ENCODE results near the gene CD247. TPM values are rescaled to one million over a fixed set of nuclear protein-coding genes. Genes with fewer than 3 reads are reported as not detected.

Gene CD247
- total RNA-seq, 1 experiment from 2014 or later = 0.97 TPM

DNA sequence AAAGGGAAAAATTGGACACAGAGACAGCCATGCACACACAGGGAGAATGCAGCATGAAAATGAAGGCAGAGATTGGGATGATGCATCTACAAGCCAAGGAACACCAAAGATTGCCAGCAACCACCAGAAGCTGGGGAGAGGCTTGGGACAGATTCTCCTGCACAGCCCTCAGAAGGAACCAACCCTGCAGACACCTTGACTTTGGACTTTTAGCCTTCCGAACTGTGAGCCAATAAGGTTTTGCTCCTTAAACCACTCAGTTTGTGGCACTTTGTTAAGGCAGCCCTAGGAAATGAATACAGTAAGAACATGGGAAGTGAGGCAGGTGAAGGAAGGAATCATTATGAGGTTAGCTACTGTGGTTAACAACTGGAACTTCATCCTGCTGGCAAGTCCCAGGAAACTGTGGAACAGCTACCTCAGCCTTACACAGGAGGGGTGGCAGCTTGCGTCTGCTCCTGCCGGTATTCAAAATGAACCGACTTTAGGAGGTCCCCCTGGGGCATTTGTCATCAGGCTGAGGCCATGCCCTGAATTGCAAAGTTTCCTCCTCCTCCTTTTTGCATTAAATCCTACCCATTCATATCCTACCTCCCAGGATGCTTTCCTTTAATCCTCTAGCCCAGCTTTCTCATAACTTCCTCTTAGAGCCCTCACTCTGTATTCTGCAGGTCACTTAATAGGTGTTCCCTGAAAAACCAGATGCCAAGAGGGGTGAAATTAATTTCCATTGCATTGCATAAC lies 15.4 kb downstream of the CD247 start:
- CTCF ChIA-PET = no interaction called here
- no peak for DNase-seq
- intact Hi-C loops (cut with micrococcal nuclease; ENCODE audit: unreplicated experiment) = no loop called here
- H3K9me3 Mint-ChIP-seq (ENCODE audit: low read depth, unreplicated experiment) = no peaks in the 10 kb centered on the region
- TF ChIP-seq, protein P1, sequence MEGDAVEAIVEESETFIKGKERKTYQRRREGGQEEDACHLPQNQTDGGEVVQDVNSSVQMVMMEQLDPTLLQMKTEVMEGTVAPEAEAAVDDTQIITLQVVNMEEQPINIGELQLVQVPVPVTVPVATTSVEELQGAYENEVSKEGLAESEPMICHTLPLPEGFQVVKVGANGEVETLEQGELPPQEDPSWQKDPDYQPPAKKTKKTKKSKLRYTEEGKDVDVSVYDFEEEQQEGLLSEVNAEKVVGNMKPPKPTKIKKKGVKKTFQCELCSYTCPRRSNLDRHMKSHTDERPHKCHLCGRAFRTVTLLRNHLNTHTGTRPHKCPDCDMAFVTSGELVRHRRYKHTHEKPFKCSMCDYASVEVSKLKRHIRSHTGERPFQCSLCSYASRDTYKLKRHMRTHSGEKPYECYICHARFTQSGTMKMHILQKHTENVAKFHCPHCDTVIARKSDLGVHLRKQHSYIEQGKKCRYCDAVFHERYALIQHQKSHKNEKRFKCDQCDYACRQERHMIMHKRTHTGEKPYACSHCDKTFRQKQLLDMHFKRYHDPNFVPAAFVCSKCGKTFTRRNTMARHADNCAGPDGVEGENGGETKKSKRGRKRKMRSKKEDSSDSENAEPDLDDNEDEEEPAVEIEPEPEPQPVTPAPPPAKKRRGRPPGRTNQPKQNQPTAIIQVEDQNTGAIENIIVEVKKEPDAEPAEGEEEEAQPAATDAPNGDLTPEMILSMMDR (IDR thresholded peaks at IDR 0.05; ENCODE audit: unreplicated experiment) = no peak
- H3K36me3 Mint-ChIP-seq (ENCODE audit: insufficient read depth, unreplicated experiment) = no peaks in the 10 kb centered on the region
- H3K4me1 Mint-ChIP-seq (ENCODE audit: low read depth, unreplicated experiment) = no peaks in the 10 kb centered on the region
- H3K27ac Mint-ChIP-seq (ENCODE audit: unreplicated experiment) = no peak overlapping the region
- H3K4me3 Mint-ChIP-seq (ENCODE audit: low read depth, unreplicated experiment) = no peak overlapping the region
- peaks cover 70% of the 10 kb centered on the region for H3K27me3 Mint-ChIP-seq (ENCODE audit: unreplicated experiment)
- BruUV-seq (replicated peaks) = no TSS peak

DNA sequence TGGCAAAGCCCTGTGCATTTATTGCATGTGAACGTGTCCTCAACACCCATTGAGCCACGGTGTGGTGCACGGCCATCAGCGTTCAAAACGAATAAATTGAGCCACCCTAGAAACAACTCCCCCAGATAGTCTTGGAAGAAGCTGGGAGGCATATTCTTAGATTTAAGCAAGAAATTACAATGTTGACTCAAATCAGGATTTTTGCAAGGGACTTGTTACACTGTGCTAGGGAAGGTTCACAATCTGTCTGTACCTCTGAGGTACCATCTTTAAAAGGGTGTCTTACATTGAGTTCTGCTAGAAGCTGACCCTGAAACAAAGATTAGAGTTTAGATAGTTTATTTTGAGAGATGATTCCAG lies 16.2 kb downstream of the CD247 start:
- Mint-ChIP-seq H3K27me3 (ENCODE audit: unreplicated experiment) (peaks cover 76% of the 10 kb centered on the region), H3K4me3 (ENCODE audit: low read depth, unreplicated experiment) (no peak overlapping the region), H3K4me1 (ENCODE audit: low read depth, unreplicated experiment) (no peaks in the 10 kb centered on the region), H3K36me3 (ENCODE audit: insufficient read depth, unreplicated experiment) (no peaks in the 10 kb centered on the region), H3K27ac (ENCODE audit: unreplicated experiment) (no peak overlapping the region), H3K9me3 (ENCODE audit: low read depth, unreplicated experiment) (no peaks in the 10 kb centered on the region)
- TF ChIP-seq, protein P1 (IDR thresholded peaks at IDR 0.05; ENCODE audit: unreplicated experiment) = no peak
- BruUV-seq (replicated peaks) = no TSS peak
- DNase-seq = no peak
- intact Hi-C loops (cut with micrococcal nuclease; ENCODE audit: unreplicated experiment) = no loop called here
- CTCF ChIA-PET = no interaction called here

DNA sequence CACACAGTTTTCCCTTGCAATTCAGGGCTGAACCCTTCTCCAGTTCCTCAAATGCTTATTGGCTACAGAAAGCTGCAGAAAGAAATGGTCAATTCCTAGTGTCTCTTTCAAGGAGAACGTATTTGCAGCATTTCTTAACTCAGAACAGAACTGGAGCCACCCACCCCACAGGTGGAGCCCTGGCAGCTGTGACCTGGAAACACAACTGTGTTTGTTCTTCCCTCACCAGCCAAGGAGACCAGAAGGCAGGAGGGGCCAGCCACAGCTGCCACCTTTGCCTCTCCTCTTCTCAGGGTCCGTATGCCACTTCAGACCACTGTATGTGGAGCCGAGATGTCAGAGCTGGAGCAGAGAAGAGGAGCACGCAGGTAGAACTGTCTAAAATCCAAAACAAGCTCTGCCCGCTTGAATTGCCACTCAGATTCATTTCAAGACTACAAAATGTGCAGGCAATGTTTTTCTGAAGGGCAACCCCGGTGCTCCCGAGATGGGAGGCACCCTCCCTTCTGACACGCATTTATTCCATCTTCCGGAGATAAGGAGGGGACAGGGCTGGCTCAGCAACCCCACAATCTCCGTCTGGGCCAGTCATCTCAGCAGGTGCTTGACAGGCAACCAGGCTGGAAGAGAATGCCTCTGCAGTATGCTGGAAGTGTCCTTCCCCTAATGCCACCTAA lies 16.7 kb downstream of the CD247 start:
- intact Hi-C loops (cut with micrococcal nuclease; ENCODE audit: unreplicated experiment) = no loop called here
- Mint-ChIP-seq H3K9me3 (ENCODE audit: low read depth, unreplicated experiment) (no peaks in the 10 kb centered on the region), H3K4me3 (ENCODE audit: low read depth, unreplicated experiment) (no peak overlapping the region), H3K4me1 (ENCODE audit: low read depth, unreplicated experiment) (no peaks in the 10 kb centered on the region), H3K27me3 (ENCODE audit: unreplicated experiment) (peaks cover 82% of the 10 kb centered on the region), H3K27ac (ENCODE audit: unreplicated experiment) (no peak overlapping the region), H3K36me3 (ENCODE audit: insufficient read depth, unreplicated experiment) (no peaks in the 10 kb centered on the region)
- BruUV-seq (replicated peaks) = no TSS peak
- CTCF ChIA-PET = no interaction called here
- no peak for DNase-seq
- TF ChIP-seq, protein P1 (IDR thresholded peaks at IDR 0.05; ENCODE audit: unreplicated experiment) = no peak

DNA sequence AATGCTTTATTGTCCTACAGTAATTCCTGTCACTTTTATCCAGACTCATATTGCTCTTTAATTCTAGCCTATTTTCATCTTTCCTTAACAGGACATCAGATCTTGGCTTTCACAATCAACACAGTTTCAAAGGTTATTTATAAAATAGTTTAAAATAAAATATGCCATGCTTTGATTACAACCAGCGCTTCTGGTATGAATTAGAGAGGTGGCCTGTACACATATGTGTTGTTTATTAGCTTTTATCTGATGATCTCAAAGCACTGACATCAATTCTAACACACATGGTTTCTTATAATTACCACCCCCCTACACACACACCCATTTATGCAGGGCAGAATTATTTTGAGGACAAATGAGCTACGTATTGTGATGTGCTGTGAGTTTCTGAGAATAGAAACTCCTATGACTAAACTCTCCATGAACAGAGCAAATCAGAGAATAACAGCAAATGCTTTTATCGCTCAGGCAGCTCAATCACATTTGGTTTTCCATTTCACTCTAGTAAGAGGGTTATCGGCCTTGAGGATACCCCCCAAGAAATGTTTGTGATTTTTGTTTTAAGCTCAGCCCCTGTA lies 18.0 kb downstream of the CD247 start:
- BruUV-seq (replicated peaks) = no TSS peak
- intact Hi-C loops (cut with micrococcal nuclease; ENCODE audit: unreplicated experiment) = no loop called here
- Mint-ChIP-seq H3K4me3 (ENCODE audit: low read depth, unreplicated experiment) (no peak overlapping the region), H3K4me1 (ENCODE audit: low read depth, unreplicated experiment) (no peaks in the 10 kb centered on the region), H3K36me3 (ENCODE audit: insufficient read depth, unreplicated experiment) (no peaks in the 10 kb centered on the region), H3K27me3 (ENCODE audit: unreplicated experiment) (peaks cover 92% of the 10 kb centered on the region), H3K9me3 (ENCODE audit: low read depth, unreplicated experiment) (no peaks in the 10 kb centered on the region), H3K27ac (ENCODE audit: unreplicated experiment) (no peak overlapping the region)
- no peak for DNase-seq
- TF ChIP-seq, protein P1 (IDR thresholded peaks at IDR 0.05; ENCODE audit: unreplicated experiment) = no peak
- CTCF ChIA-PET = interaction anchor here (0.6 kb wide), 2 partner anchors 170 to 176 kb away, joined by 3 read pairs; no protein-coding TSS in a partner anchor
